HAP-1 (cell line): Measurements from ENCODE around the gene MED14.

ENCODE experiments used
- DNase-seq, 2 experiments: peaks; one replicate each; pipeline ENCODE4 v3.0.0-alpha.2; 2016 to 2020; ENCODE audit warnings: low spot score in 2 of 2
- H3K27me3 ChIP-seq: fragments of 250-450 bp; sonication (Bioruptor Pico); 2 replicates; pipeline ENCODE4 v1.5.1; 2020; ENCODE audit warnings: low read depth, mild to moderate bottlenecking, moderate library complexity
- H3K36me3 ChIP-seq: fragments of 250-450 bp; sonication (Bioruptor Pico); replicated peaks from 2 replicates; pipeline ENCODE4 v1.5.1; 2020; ENCODE audit warnings: mild to moderate bottlenecking
- H3K4me1 ChIP-seq: fragments of 250-450 bp; sonication (Bioruptor Pico); 2 replicates; pipeline ENCODE4 v1.5.1; 2020; ENCODE audit warnings: mild to moderate bottlenecking
- H3K4me3 ChIP-seq: fragments of 250-450 bp; sonication (Bioruptor Pico); 2 replicates; pipeline ENCODE4 v1.5.1; 2020; ENCODE audit warnings: mild to moderate bottlenecking, moderate library complexity
- H3K9me3 ChIP-seq: fragments of 250-450 bp; sonication (Bioruptor Pico); 2 replicates; pipeline ENCODE4 v1.5.1; 2020; ENCODE audit warnings: mild to moderate bottlenecking, moderate library complexity
- in situ Hi-C: fragments of 300-500 bp; cut with MboI; formaldehyde crosslinking; loops from 3 replicates; pipeline ENCODE4 v1.14.3; 2020; ENCODE audit warnings: low sequenced_read_pairs, inconsistent platforms, mixed read lengths

Gene MED14

DNA sequence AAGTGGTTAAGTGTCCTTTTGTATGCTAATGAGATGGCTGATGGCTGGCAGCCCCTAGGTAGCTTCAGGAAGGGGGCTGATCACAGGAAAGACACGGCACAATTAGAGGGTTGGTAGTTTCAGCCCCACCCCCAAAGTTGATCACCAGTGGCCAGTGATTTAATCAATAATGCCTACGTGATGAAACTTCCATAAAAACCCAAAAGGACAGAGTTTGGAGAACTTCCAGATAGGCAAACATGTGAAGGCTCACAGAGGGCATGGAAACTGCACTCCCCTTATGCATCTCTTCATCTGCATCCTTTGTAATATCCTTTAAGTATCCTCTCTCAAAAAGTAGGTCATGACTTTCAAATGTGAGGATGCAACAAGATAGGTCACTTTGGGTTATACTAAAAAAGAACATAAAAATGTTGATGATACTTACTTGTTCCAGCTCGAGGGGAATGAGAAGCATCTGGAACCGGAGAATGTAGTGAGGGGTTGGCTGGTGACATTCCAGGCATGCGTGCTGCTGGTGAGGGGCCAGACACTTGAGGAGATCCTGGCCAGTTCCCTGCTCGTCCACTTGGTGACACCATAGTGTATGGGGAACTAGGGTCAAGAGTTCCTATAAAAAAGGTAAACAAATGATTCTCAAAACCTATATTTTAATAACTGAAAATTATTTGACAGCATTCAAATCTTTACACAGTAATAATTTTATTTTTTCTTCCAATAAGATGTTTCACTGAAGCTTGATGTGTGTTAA, 71.3 kb downstream of the MED14 start:
- Histone ChIP-seq H3K9me3 (no peaks in the 10 kb centered on the region), H3K27me3 (no peaks in the 10 kb centered on the region), H3K36me3 (peaks cover 85% of the 10 kb centered on the region), H3K4me1 (no peaks in the 10 kb centered on the region; the same call in 1 of the 2 replicates), H3K4me3 (no peak overlapping the region)
- DNase-seq = peak in 1 of 2 experiments; percentile 16
- in situ Hi-C loops = loop anchor here (25.0 kb wide), 1 partner anchor 498 kb away; no protein-coding TSS in a partner anchor

DNA sequence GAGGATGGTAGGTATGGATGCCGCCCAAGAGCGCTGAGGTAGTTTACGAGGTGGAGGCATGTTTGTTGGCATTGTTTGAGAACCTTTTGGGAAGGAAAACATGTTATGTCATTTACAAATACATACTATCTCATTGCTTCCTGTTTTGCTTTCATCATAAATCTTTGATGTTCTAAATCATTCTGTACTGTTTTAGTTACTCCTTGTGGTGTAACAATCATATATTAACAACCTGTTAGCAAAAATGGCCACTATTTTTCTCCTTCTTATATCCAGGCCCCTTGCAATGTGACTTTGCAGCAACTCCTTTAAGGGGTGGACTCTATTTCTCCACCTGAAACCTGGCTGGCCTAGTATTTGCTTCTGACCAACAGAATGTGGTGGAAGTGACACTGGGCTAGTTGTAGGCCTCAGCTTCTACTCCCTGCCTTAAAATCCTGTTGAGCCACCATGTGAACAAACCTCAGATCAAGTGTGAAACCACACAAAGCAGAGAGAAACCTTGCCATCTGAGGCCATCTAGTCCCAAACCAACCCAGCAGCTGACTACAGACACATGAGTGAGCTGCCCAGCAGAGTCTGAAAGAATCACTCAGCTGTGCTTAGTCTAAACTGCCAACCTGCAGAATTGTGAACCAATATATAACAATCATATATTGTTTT, 72.1 kb downstream of the MED14 start:
- no peak for DNase-seq
- in situ Hi-C loops = loop anchor here (25.0 kb wide), 1 partner anchor 499 kb away; no protein-coding TSS in a partner anchor
- peaks cover 80% of the 10 kb centered on the region for H3K36me3 ChIP-seq

DNA sequence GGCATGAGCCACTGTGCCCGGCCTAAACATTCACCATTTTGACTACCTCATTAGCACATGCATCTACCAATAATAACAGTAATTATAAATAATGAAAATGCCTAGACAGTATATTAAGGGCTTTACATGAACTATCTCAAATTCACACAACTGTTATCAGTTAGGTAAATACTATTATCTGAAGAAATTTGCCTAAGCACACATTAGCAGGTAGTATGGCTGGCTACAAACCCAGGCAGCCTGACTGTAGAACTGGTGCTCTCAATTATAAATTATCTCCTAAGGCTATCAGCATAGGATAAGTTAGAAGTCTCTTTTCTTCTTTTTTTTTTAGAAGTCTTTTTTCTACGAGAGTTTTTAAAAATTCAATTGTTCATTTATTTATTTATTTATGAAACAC, 73.9 kb downstream of the MED14 start:
- Histone ChIP-seq H3K27me3 (no peaks in the 10 kb centered on the region), H3K9me3 (no peaks in the 10 kb centered on the region), H3K4me3 (no peak overlapping the region), H3K4me1 (no peaks in the 10 kb centered on the region; the same call in 1 of the 2 replicates), H3K36me3 (peaks cover 77% of the 10 kb centered on the region)
- no peak for DNase-seq
- in situ Hi-C loops = loop anchor here (25.0 kb wide), 1 partner anchor 501 kb away; no protein-coding TSS in a partner anchor

More for the DNA sequence above, 72.1 kb downstream of the MED14 start:
- Histone ChIP-seq H3K4me1 (no peaks in the 10 kb centered on the region; the same call in 1 of the 2 replicates), H3K9me3 (no peaks in the 10 kb centered on the region), H3K4me3 (no peak overlapping the region), H3K27me3 (no peaks in the 10 kb centered on the region)

DNA sequence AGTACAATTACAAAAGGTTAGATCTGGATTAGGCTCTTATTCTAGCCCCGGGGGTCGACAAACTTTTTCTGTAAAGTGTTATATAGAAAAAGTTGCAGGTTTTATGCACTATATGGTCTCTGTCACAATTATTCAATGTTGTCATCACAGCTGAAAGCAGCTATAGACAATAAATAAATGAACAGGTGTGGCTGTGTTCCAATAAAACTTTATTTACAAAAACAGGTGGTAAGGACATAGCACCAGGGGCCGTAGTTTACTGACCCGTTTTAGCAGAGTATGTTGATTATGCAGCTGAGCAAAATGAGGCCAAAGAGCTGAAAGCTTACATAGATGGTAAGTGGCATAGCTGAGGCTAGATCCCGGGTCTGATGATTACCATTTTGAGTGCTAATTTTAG, 75.0 kb downstream of the MED14 start:
- in situ Hi-C loops = loop anchor here (25.0 kb wide), 1 partner anchor 502 kb away; no protein-coding TSS in a partner anchor
- Histone ChIP-seq H3K9me3 (no peaks in the 10 kb centered on the region), H3K4me3 (no peak overlapping the region), H3K4me1 (no peaks in the 10 kb centered on the region; the same call in 1 of the 2 replicates), H3K36me3 (peaks cover 76% of the 10 kb centered on the region), H3K27me3 (no peaks in the 10 kb centered on the region)
- no peak for DNase-seq

DNA sequence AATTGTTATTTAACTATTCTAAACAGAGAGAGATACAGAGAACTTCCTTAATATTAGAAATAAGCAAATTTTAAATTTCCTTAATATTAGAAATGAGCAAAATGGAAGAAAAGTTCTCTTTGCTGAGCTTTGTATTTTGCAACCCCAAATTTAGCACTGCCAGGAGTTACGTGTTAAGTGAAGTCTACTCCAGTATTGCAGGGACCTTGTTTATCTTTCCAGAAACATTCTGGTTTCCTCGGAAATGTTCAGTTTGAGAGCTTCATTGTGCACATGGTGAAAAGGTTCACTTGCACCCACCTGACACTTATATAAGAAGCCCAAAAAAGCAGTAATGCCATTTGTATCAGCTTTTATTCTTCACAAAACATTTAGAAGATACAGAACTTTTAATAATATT, 81.8 kb downstream of the MED14 start:
- in situ Hi-C loops = loop anchor here (25.0 kb wide), 1 partner anchor 509 kb away; no protein-coding TSS in a partner anchor
- Histone ChIP-seq H3K4me3 (no peak overlapping the region), H3K27me3 (no peaks in the 10 kb centered on the region), H3K4me1 (no peaks in the 10 kb centered on the region), H3K36me3 (peaks cover 52% of the 10 kb centered on the region), H3K9me3 (no peaks in the 10 kb centered on the region)
- DNase-seq = no peak

DNA sequence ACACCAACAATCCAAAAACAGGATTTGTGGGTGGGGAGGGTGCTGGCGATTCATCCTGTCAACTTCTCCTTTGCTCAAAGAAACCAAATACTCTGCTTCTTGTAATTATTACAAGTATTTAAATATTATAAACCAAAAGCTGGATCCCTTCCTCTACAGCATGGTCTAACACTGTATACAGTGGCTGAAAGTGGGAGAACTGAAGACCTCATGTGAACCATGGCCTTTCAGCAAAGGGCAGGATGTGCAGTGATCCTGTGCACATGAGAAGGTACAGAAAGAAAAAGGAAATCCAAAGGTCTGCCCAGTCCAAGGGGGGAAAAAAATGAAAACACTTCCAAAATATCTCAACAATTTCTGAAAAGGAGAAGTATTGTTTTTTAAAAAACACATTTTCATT, 82.7 kb downstream of the MED14 start:
- Histone ChIP-seq H3K4me1 (peaks cover 3% of the 10 kb centered on the region), H3K9me3 (no peaks in the 10 kb centered on the region), H3K27me3 (no peaks in the 10 kb centered on the region), H3K4me3 (no peak overlapping the region), H3K36me3 (peaks cover 48% of the 10 kb centered on the region)
- no peak for DNase-seq
- in situ Hi-C loops = loop anchor here (25.0 kb wide), 1 partner anchor 510 kb away; no protein-coding TSS in a partner anchor

DNA sequence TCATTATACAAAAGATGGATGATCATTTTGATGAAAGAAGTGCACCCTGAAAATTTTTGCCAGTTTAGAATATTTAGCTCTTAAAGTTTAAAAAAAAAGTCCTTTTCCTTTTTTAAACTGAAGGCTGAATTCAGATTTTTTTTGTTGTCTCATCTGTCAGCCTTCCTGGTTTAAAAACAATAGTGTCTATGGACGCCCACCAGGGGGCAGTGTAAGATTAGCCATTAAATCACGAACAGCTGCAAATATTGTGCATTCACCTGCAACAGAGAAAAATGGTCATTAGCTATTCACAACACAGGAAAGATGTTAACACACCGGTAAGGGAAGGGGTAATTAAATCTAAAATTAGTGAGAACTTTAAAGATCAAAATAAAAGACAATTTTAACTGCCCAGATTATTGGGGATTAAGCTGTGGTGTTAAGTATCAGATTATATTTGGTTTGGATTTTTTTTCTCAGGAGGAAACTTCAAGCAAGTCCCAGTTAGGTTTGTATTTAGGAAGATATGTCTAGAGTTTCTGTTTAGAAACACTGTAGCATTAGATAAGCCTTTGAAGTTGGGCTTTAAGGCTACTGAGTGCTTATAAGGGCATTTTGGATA, 83.6 kb downstream of the MED14 start:
- Histone ChIP-seq H3K36me3 (peaks cover 41% of the 10 kb centered on the region), H3K4me3 (no peak overlapping the region), H3K4me1 (peaks cover 4% of the 10 kb centered on the region), H3K9me3 (no peaks in the 10 kb centered on the region), H3K27me3 (no peaks in the 10 kb centered on the region)
- in situ Hi-C loops = loop anchor here (25.0 kb wide), 1 partner anchor 511 kb away; no protein-coding TSS in a partner anchor
- DNase-seq = peak; percentile 64 to 85

DNA sequence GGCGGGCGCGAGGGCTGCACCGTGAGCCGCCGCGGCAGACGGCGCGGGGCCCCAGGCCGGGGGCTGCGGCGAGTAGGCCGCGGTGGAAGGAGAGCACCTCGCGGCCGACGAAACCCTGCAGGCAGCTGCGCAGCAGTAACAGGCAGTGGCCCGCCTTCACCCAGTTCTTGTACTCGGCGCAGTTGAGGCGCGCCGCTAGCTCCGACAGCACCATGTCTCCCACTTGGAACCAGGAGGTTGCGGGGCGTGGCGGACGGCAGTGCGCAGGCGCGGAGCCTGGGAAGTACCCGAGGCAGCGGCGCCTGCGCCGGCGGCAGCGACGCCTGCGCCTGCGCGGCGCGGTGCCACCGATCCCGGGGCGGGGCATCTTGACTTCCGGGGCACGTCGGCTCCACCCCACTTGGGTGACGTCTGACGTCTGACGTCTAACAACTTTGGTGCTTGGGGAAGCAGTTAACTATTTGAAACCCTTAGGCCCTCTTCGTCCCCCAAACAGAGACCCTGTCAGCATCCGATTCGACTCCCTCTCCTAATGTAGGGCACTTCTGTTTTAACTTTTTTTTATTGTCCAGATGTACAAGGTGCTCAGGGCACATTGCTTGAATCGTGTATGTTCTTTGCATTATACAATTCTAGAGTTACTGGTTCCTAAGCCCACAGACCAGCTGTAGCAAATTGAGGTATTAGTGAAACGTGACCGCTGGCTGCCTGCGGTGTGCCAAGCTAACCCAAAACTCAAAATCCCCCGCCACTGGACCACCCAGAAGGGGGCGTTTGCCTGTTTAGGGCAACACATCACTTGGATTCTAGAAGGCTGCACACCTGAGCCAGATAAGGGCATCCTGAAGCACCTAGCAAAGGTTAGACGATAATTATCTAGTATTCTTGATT, 87.8 kb downstream of the MED14 start, which contains the start of gene CXorf38:
Gene CXorf38 (minus strand): TSS at position 255 of the 891 bp plus-strand sequence. CDS start 41 bp downstream, at position 214.
- no peaks in the 10 kb centered on the region for H3K27me3 ChIP-seq
- peak; percentile 87 to 97 for DNase-seq
- peaks cover 21% of the 10 kb centered on the region for H3K36me3 ChIP-seq
- peaks cover 22% of the 10 kb centered on the region for H3K4me1 ChIP-seq
- H3K4me3 ChIP-seq = peak within 1 kb of the TSS; percentile 66
- no peaks in the 10 kb centered on the region for H3K9me3 ChIP-seq
- in situ Hi-C loops = no loop called here

DNA sequence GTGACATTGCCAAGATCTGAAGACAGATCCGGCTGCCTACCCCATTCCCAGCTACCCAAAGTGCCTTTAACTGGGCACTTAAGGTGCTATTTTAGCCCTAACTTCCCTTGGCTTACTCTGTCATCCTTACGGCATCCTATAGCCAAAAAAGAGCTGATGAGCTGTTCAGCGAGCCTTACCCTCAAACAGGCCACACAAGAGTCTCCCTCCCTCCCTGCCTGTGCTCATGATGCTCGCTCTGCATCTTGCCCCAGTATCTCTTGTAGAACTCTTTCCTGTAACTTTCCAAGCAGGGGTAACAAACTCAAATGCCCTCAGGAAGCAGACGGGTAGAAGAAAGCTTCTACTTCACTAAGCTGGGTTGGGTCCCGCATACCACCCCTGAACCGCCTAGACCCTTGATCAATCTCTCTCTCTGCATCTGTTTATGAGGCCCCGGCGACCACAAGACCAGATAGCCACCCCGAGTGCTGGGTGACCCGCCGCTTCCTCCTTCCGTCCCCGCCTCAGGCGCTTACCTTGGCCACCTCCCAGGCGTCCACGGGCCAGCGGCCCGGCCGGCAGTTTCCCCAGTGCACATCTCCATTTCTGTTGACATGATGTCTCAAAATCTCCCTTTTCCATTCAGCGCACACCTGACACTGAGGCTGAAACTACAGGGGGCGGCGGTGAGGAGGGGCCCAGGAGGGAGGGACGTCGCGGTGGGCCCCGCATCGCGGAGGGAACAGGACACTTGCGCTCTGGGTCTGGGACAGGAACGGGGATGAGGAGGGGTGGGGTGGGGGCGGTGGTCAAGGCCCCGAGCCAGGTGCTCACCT, 88.6 kb downstream of the MED14 start:
- in situ Hi-C loops = no loop called here
- no peaks in the 10 kb centered on the region for H3K9me3 ChIP-seq
- peak; percentile 24 to 52 for DNase-seq
- H3K36me3 ChIP-seq = peaks cover 15% of the 10 kb centered on the region
- peaks cover 22% of the 10 kb centered on the region for H3K4me1 ChIP-seq
- H3K4me3 ChIP-seq = peak overlapping the region; percentile 66
- H3K27me3 ChIP-seq = no peaks in the 10 kb centered on the region

DNA sequence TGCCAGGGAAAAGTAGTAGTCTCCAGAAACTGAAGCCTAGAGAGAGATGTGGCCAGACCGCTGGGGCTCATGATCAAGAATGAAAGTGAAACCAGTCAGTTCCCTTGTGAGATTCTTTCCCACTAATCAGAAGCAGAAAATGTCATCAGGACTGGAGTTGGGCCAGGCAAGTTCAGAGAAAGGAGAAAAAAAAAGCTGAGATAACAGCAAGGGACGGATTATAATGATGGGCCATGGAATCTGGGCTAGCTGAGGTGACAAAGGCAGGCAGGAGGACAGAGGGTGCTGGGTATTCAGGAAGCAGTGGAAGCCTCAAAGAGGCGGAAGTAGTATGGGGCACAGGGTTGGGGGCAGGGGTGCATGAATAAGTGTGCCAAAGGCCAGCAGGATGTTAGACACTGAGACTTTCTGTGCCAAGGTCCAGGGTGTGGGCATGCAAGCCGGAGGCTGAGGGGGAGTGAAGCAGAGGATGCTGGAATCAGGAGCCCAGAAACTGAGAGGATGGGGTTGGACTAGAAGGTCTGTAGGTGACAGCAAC, 90.5 kb downstream of the MED14 start:
- peak in 1 of 2 experiments; percentile 15 for DNase-seq
- in situ Hi-C loops = no loop called here
- H3K4me3 ChIP-seq = peak overlapping the region; percentile 2; the same call in 1 of the 2 replicates
- peaks cover 5% of the 10 kb centered on the region for H3K36me3 ChIP-seq
- no peaks in the 10 kb centered on the region for H3K9me3 ChIP-seq
- H3K27me3 ChIP-seq = no peaks in the 10 kb centered on the region
- H3K4me1 ChIP-seq = peaks cover 22% of the 10 kb centered on the region

DNA sequence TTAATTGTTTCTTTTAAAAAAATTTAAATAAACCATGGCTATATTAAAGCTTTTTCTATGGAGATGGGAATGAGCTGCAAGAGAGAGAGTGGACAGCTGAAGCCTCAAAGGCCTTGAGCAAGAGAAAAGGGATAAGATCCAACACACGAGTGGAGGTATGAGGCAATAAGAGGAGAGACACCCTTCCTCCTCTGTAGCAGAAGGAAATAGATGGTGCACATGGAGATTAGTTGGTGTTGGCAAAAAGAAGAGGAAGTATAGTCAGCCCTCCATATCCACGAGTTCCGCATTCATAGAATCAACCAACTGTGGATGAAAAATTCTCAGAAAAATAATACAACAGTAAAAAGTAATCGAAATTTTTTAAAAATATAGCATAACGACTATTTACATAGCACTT, 91.2 kb downstream of the MED14 start:
- DNase-seq = no peak
- H3K27me3 ChIP-seq = no peaks in the 10 kb centered on the region
- H3K9me3 ChIP-seq = no peaks in the 10 kb centered on the region
- in situ Hi-C loops = no loop called here
- peaks cover 5% of the 10 kb centered on the region for H3K36me3 ChIP-seq
- no peak overlapping the region for H3K4me3 ChIP-seq
- H3K4me1 ChIP-seq = peaks cover 22% of the 10 kb centered on the region

DNA sequence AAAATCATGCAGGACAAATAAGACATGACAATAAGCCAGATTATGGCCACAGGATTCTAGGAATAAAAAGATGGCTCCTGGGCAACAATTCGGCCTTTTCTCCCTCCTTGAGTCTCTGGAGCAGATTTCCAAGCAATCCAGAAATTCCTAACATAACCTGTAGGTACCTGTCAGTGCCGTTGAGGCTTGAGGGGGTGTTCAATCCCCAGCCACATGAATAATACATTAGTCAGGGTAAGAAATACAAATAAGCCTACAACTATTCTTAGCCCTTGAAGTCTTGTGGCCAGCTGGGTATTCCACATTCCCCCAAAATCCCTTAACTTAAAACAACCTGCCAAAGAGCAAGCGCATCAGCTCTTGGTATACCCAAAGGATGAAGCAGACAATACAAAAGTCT, 97.7 kb downstream of the MED14 start:
- H3K27me3 ChIP-seq = no peaks in the 10 kb centered on the region
- in situ Hi-C loops = no loop called here
- no peaks in the 10 kb centered on the region for H3K4me1 ChIP-seq
- peaks cover 38% of the 10 kb centered on the region for H3K36me3 ChIP-seq
- H3K9me3 ChIP-seq = no peaks in the 10 kb centered on the region
- DNase-seq = no peak
- H3K4me3 ChIP-seq = no peak overlapping the region
